HG02852 (cell line): ENCODE data around the gene OTUD1.

ENCODE experiments used
- ATAC-seq: cut with Tn5 transposase; IDR thresholded peaks from one replicate; pipeline ENCODE4 v1.9.1; 2021; ENCODE audit warnings: mild to moderate bottlenecking, moderate library complexity; ENCODE audit not compliant: unreplicated experiment

OTUD1 gene

GRCh38 chr10:23467012-23467411 lies 28.1 kb downstream of the OTUD1 start:
- no peak for ATAC-seq

- ATAC-seq = no peak
Measured at GRCh38 chr10:23467548-23467947, 28.7 kb downstream of the OTUD1 start.

GRCh38 chr10:23469596-23470237 lies 30.8 kb downstream of the OTUD1 start:
- no peak for ATAC-seq

- ATAC-seq = no peak
Measured at GRCh38 chr10:23472181-23472580, 33.3 kb downstream of the OTUD1 start.

- ATAC-seq = no peak
Measured at GRCh38 chr10:23474081-23474480, 35.2 kb downstream of the OTUD1 start.

- ATAC-seq = no peak
Measured at GRCh38 chr10:23474626-23475025, 35.8 kb downstream of the OTUD1 start.

GRCh38 chr10:23478570-23478969 lies 39.7 kb downstream of the OTUD1 start:
- ATAC-seq = no peak

- no peak for ATAC-seq
Measured at GRCh38 chr10:23479798-23480473, 41.1 kb downstream of the OTUD1 start.

- ATAC-seq = no peak
Measured at GRCh38 chr10:23481363-23481961, 42.6 kb downstream of the OTUD1 start.

- ATAC-seq = no peak
Measured at GRCh38 chr10:23490115-23490514, 51.2 kb downstream of the OTUD1 start.
